GM19238 (cell line): ENCODE measurements around the gene SSTR4.

Experiments used
- DNase-seq: peaks from one replicate; pipeline ENCODE4 v3.0.0; 2011; ENCODE audit warnings: low spot score; ENCODE audit not compliant: insufficient read length

The SSTR4 gene

DNA sequence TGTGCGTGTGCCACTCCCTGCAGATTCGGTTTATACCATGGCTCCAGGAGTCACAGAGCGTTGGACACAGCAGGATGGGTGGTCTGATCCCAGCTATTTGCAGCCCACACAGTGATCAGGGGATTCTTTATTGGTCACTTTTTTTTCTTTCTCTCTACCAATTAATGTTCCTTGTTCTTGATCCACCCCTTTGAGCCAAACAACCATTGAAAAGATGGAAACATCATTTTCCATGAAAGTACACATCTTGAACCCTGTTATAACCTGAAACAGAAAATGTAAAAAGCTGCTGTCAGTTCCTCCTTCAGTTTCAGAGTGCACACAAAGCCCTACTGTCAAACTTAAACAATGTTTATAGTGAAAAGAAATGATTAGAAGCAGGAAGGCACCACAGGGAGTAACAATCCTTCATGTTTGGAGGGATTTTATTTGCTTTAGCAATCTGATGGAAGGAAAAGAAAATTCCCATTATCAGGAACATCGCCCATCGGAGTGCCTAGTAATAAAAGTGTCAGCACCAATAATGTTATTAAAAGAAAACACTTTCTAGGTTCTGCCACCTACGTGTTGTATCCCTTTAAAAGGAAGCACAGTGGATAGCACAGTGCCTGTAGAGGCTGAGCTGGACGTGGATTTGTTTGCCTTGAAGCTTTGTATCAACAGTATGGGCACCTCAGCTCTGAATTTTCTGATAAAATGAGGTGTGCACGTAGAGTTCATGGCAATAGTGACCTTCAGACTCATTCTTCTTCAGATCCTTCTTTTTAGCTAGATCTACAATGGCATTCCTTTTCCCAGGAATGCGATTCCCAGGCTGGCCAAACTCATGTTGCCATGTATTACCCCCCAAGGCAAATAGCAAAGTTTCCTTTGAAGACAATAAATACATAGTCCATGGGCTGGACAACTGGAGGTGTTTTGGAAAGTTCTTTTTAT, 30.4 kb downstream of the SSTR4 start:
- no peak for DNase-seq

DNA sequence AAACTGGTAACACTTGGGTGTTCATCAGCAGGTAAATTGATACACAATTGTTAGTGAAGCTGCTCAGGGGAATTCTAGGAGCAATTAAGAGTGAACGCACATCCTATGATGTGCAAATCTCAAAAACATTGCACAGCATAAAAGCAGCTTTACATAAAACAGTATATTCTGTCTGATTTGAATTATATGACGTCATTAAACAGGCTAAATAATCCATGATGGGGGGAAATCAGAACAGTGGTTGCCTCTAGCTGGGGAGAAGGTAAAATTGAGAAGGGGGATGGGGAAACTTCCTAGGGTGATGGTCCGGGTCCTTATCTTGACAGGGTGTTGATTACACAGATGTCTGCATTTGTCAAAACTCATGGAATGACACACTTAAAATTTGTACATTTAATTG, 31.7 kb downstream of the SSTR4 start:
- DNase-seq = no peak

GRCh38 chr20:23068283-23068682, 33.2 kb downstream of the SSTR4 start:
- no peak for DNase-seq

DNA sequence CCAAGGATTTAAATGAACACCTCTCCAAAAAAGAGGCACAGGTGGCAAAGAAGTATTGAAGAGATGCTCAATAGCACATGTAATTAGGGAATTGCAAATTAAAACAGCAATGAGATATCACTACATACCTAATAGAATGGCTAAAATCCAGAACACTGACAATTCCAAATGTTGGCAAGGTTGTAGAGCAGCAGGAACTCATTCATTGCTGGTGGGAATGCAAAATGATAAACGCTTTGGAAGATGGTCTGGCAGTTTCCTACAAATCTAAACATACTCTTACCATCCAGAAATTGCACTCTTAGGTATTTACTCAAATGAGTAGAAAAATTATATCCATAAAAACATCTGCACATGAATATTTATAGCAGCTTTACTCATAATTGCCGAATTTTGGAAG, 34.0 kb downstream of the SSTR4 start:
- DNase-seq = no peak

DNA sequence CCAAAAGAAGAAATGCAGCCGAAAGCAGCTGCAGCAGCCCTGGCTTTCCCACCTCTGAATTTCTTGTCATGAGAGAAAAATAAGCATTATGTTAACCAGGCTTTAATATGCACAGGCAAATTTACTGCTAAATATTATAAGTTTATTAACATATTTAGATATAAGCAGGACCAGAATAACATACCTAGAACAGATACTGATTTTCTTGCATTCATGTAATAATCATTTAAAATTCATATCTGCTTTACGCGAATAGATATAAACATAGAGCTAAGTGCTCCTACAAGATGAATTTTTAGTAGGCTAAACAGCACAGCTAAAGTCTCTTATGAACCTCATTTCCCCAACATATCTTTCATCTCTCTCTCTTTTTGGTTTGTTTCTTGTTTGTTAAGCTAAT, 36.3 kb downstream of the SSTR4 start:
- no peak for DNase-seq

GRCh38 chr20:23071996-23072395, 36.9 kb downstream of the SSTR4 start:
- DNase-seq = no peak

DNA sequence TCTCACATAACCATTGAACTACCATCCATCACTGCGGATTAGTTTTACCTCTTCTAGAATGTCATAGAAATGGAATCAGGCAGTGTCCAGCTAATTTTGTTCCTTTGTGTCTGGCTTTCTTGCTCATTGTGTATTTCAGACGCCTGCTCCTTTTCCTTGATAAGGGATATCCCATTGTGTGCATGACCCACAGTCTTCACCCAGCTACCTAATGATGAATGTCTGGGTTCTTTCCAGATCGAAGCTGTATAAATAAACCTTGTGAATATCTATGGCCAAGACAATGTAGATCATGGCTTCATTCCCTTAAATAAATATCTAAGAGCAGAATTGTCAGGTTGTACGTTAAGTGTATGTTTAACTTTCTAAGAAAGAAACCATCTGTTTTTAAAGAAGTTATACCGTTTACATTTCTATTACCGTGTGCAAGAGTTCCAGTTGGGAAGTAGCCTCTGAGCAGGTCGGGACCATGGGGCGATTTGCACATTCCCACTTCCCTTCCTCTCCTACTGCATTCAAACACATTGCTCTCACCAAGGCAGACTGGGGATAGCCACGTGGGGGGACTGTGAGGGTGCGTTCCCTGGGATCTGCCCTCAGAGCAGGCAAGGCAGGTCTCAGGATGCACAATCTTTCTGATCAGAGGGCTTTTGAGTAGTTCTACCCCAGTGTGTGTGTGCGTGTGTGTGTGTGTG, 37.9 kb downstream of the SSTR4 start:
- DNase-seq = no peak

GRCh38 chr20:23074052-23074451, 38.9 kb downstream of the SSTR4 start:
- no peak for DNase-seq

DNA sequence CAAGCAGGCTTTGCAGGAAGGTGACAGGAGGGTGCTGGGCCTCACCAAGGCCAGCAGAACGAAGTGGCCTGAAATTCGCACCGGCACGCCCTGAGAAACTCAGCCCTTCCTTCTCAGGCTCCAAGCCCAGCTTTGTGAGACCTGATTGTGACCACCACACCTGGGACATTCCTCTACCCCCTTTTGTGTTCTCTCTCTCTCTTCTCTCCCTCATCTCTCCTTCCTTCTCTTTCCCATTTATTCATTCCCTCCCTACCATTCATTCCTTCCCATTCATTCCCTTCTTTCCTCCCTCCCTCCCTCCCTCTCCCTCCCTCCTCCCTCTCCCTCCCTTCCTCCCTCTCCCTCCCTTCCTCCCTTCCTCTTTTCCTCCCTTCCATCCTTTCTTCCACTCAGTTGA, 42.2 kb downstream of the SSTR4 start:
- no peak for DNase-seq

DNA sequence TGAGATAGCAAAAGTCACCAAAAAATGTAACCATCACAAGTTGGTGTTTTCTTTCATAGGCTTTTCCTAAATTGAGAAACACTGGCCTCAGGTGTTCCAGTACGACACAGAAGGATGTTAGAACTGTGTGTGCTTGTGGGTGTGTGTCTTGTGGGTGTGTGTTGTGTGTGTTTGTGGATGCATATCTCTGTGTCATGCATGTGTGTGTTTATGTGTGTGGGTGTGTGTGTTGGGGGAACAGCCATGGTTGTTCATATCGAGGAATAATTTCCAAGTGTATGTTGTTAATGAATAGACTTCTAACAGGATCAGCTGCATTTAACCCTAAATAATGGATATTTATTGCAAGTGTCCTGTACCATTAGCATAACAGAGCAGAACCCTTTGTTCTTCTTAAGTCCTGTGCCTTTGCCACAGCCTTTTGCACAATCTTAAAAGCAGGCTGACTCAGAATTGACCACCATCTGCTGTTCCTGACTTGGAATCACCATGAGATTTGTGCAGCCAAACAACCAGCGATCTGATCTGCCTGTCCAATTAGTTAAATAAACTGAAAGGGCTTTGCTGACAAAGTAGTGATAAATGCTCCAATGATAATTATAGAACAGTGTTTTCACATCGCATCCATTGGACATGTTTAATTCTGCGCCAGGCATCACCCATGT, 43.4 kb downstream of the SSTR4 start:
- DNase-seq = no peak

DNA sequence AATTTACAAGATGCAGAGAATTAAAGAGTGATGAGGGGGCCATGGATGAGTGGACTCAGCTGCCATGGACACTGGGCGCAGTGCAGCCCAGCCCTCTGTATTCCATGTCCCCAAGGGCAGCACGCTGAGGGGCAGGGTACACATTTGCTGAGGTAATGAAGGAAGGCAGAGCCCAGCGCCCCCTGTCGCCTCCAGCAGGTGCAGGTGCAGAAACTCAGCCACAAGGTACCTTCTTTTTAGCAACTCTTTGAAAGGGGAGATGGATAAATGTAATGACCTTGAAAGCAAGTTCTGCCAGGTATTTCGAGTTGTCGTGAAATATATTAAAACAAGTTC, 43.9 kb downstream of the SSTR4 start:
- DNase-seq = no peak

GRCh38 chr20:23079926-23080325, 44.8 kb downstream of the SSTR4 start:
- DNase-seq = no peak

GRCh38 chr20:23080521-23080920, 45.4 kb downstream of the SSTR4 start:
- no peak for DNase-seq

- DNase-seq = no peak
Measured at GRCh38 chr20:23081263-23081819, 46.2 kb downstream of the SSTR4 start.

- DNase-seq = no peak
Measured at GRCh38 chr20:23082846-23083552, 47.9 kb downstream of the SSTR4 start.

DNA sequence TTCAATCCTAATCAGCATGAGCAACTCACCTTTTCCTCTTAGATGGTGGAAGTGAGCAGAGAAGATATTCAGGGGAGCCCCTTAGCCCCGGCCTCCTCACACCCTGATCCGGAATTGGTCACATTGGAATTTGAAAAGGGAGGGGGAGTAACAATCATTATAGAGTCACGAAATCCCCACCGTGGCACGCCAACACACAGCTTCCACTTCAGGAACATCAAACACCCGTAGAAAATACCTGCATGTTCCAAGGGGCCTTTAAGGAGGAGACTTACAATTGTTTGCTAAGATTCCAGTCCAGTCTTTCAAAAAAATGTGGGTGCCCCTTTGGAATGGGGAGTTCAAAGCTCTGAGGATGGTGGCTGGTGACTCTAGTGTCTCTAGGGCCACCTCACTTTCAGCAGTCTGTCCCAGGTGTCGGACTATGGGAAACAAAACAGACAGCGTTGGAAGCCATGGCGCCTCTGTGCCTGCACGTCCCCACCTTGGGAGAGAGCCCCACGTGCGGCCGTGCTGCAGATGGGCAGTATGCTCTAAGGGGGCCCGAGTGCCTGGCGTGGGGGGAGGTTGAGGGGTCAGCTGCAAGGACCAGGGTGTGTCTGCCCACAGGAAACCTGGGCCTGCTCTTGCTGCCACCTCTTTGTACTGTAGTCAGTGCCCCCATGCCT, 48.6 kb downstream of the SSTR4 start:
- DNase-seq = no peak

DNA sequence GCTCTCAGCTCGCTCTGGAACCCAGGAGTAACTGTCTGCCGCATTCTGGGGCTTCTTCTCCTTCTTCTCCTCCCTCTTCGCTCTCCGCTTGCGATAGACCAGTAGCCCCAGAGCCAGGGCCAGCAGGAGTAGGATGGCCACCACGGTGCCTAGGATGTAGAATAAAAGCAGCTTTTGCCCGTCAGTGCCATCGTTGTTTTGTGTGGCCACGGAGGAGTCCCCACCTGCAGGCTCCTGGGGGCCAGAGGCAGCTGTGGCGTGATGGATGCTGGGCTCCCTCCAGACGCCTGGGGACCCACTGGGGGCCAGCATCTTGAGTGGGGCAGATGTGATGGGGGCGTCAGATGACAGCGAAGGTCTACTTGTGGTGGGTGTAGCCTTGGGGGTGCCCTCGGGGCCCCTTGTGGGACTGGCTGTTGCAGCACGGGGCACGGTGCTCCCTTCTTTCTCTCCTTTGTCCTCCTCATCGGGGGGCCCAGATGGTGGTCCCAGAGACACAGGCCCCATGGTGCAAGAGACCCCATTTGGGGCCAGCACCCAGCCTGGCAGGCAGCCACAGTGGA, 49.3 kb downstream of the SSTR4 start:
- no peak for DNase-seq

- no peak for DNase-seq
Measured at GRCh38 chr20:23084845-23085365, 49.8 kb downstream of the SSTR4 start.

GRCh38 chr20:23085436-23086055, 50.4 kb downstream of the SSTR4 start:
- no peak for DNase-seq

DNA sequence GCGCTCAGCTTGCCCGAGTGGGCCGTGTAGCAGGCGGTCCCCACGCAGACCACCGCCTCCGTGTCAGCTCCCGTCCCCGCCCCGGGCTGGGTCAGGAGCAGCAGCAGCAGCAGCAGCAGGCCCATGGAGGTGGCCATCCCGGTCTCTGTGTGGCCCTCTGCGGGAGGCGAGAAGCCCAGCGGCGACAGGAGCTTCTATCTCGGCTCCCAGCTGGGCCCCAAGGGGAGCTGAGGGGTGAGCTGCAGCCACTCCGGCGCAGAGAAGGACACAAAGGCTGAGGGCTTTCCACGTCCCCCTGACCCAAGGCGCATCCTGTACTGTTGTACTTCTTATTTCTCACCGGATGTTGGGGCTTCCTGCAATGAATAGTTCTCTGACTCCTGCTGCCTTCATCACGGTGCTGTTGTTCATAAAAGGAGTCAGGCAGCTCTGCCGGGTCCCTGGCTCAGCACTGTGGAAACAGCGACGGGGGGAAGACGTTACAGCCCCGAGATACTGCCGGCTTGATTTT, 51.0 kb downstream of the SSTR4 start, which contains the start of gene CD93:
Gene CD93 (minus strand): TSS at position 269 of the 511 bp plus-strand sequence. CDS start 132 bp downstream, at position 137.
- no peak for DNase-seq
